Brain microvascular endothelial cell (primary cell): ENCODE data around the gene RGS19.
A peak's percentile ranks its signal among the peaks of the same experiment; 100 is the strongest.

Experiments
- DNase-seq: peaks from one replicate; pipeline ENCODE4 v3.0.0-alpha.2; 2020
- H3K27ac ChIP-seq: fragments of 250-450 bp; sonication (Bioruptor Pico); 2 replicates; pipeline ENCODE4 v1.5.1; 2020; ENCODE audit warnings: mild to moderate bottlenecking, moderate library complexity
- H3K27me3 ChIP-seq: fragments of 250-450 bp; sonication (Bioruptor Pico); replicated peaks from 2 replicates; pipeline ENCODE4 v1.5.1; 2020; ENCODE audit warnings: mild to moderate bottlenecking
- H3K36me3 ChIP-seq: fragments of 250-450 bp; sonication (Bioruptor Pico); replicated peaks from 2 replicates; pipeline ENCODE4 v1.5.1; 2020; ENCODE audit warnings: mild to moderate bottlenecking
- H3K4me3 ChIP-seq: 2 replicates; pipeline ENCODE4 v1.5.1; 2011; ENCODE audit warnings: low read depth, mild to moderate bottlenecking, control low read depth, low read length, moderate library complexity
- in situ Hi-C: cut with HindIII; loops from 2 replicates; pipeline ENCODE4 v1.10.0; 2017; ENCODE audit warnings: low sequenced_read_pairs, low pct_ligation_motif_present
- TF ChIP-seq, protein P1 (sequence below): IDR thresholded peaks from 2 replicates; pipeline ENCODE4 v1.5.1; 2011; ENCODE audit warnings: low read depth, mild to moderate bottlenecking, moderate library complexity, low read length, control low read depth, inconsistent platforms; ENCODE audit errors: missing control alignments

Gene RGS19

GRCh38 chr20:64083804-64084684, 4.7 kb upstream of the RGS19 start, which contains the start of gene LKAAEAR1:
LKAAEAR1 (minus strand) TSS chr20:64084398; CDS start chr20:64084219, 179 bp downstream.
- Histone ChIP-seq H3K27ac (no peak within 1 kb of the TSS), H3K36me3 (no peaks in the 10 kb centered on the region), H3K4me3 (peak within 1 kb of the TSS; percentile 29), H3K27me3 (peaks cover 27% of the 10 kb centered on the region)
- in situ Hi-C loops: no loop called here
- no peak for DNase-seq
- TF ChIP-seq, protein P1, sequence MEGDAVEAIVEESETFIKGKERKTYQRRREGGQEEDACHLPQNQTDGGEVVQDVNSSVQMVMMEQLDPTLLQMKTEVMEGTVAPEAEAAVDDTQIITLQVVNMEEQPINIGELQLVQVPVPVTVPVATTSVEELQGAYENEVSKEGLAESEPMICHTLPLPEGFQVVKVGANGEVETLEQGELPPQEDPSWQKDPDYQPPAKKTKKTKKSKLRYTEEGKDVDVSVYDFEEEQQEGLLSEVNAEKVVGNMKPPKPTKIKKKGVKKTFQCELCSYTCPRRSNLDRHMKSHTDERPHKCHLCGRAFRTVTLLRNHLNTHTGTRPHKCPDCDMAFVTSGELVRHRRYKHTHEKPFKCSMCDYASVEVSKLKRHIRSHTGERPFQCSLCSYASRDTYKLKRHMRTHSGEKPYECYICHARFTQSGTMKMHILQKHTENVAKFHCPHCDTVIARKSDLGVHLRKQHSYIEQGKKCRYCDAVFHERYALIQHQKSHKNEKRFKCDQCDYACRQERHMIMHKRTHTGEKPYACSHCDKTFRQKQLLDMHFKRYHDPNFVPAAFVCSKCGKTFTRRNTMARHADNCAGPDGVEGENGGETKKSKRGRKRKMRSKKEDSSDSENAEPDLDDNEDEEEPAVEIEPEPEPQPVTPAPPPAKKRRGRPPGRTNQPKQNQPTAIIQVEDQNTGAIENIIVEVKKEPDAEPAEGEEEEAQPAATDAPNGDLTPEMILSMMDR: no peak

DNA sequence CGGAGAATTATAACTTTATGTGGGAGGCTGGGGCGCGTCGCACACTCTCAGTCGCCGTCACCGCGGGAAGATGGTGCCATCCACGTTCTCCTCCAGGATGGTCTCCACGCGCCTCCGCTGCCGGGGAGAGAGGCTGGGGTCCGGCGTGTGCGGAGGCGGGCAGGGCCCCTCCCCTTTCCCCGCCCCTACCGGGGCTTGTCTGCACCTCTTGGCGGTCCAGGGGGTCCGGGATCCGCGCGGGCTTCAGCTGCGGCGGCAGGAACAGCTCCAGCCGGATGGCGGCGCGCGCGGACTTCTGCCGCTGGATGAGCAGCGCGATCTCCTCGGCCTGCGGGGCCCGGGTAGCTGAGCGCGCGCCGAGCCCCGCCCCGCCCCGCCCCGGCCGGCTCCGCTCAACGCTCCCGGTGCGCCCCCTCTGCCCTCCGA, 4.1 kb upstream of the RGS19 start:
- in situ Hi-C loops: no loop called here
- TF ChIP-seq, protein P1: peak; percentile 65
- peak; percentile 45 for DNase-seq
- Histone ChIP-seq H3K36me3 (no peaks in the 10 kb centered on the region), H3K4me3 (peak overlapping the region; percentile 29), H3K27ac (no peak overlapping the region), H3K27me3 (peaks cover 27% of the 10 kb centered on the region)

DNA sequence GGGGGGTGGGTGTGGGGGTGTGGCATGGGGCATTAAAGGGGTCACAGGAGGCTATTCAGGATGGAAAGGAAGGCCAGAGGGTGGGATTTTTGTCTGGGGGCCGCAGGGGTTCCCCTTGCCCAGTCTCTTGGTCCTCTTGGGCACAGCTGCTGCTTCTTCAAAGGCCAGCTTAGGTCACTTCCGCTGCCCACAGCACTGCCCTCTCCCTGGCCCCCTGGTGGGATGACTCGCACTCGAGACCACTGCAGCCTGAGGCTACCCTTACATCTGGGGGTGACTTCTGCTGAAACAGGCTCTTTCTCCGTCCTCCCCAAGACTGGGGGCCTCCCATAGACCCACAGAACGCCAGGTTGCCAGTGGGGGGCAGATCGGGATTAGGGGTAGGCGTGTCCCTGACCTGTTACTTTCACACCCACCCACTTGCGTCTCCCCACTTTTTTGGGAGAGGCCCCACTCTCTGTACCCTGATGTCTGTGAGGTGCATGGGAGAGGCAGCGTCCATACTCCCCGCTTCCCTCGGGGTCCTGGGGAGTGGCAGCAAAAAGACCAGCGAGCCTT, 3.6 kb upstream of the RGS19 start:
- DNase-seq: no peak
- Histone ChIP-seq H3K36me3 (no peaks in the 10 kb centered on the region), H3K4me3 (peak overlapping the region; percentile 29), H3K27ac (no peak overlapping the region), H3K27me3 (peaks cover 27% of the 10 kb centered on the region)
- in situ Hi-C loops: no loop called here
- TF ChIP-seq, protein P1: no peak

GRCh38 chr20:64082126-64082731, 2.9 kb upstream of the RGS19 start:
- H3K27ac ChIP-seq: no peak overlapping the region
- peaks cover 27% of the 10 kb centered on the region for H3K27me3 ChIP-seq
- H3K4me3 ChIP-seq: no peak overlapping the region
- TF ChIP-seq, protein P1: no peak
- no peak for DNase-seq
- in situ Hi-C loops: no loop called here
- H3K36me3 ChIP-seq: no peaks in the 10 kb centered on the region

DNA sequence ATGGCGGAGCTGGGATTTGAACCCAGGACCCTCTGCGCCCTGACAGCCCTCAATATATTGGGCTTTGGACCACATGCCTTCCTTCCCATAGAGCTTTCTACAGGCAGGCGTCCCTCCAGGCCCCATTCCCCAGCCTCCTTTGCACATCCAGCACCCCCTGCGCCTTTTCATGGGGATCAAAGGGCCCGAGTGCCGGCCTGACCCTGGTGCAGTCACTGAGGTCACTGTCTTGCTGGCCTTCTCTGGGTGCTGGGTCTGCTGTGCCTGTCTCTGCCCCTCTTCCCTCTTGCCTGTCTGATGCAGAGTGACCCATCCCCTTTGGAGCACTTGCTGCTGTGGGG, 2.3 kb upstream of the RGS19 start:
- Histone ChIP-seq H3K36me3 (no peaks in the 10 kb centered on the region), H3K27me3 (peaks cover 27% of the 10 kb centered on the region), H3K4me3 (no peak overlapping the region), H3K27ac (no peak overlapping the region)
- TF ChIP-seq, protein P1: no peak
- no peak for DNase-seq
- in situ Hi-C loops: no loop called here
